OCI-LY1 (cell line): ENCODE results near the gene NLRP3.

ENCODE experiments used
- H2AFZ ChIP-seq: fragments of 200-600 bp; sonication (generic), shearing (Covaris generic); 2 replicates; pipeline ENCODE4 v1.6.0; 2014; ENCODE audit warnings: antibody characterized with exemption, mild to moderate bottlenecking, low read length
- H3F3A ChIP-seq: fragments of 200-600 bp; sonication (generic), shearing (Covaris generic); 2 replicates; pipeline ENCODE4 v1.6.0; 2014; ENCODE audit warnings: mild to moderate bottlenecking, antibody characterized with exemption, low read length, moderate library complexity; ENCODE audit not compliant: insufficient read depth
- H3K27ac ChIP-seq: fragments of 200-600 bp; sonication (generic); 2 replicates; pipeline ENCODE4 v1.5.1; 2014; ENCODE audit warnings: low read length, mixed run types, mild to moderate bottlenecking, low read depth; ENCODE audit not compliant: poor library complexity, severe bottlenecking
- H3K27me3 ChIP-seq: fragments of 200-600 bp; sonication (generic); 2 replicates; pipeline ENCODE4 v1.6.0; 2014; ENCODE audit warnings: antibody characterized with exemption, mild to moderate bottlenecking, low read length, moderate library complexity; ENCODE audit not compliant: insufficient read depth
- H3K36me3 ChIP-seq: fragments of 200-600 bp; sonication (generic); 2 replicates; pipeline ENCODE4 v1.6.1; 2014; ENCODE audit warnings: mild to moderate bottlenecking, antibody characterized with exemption, low read length, moderate library complexity, mixed read lengths; ENCODE audit not compliant: insufficient read depth
- H3K4me1 ChIP-seq: fragments of 200-600 bp; sonication (generic); 2 replicates; pipeline ENCODE4 v1.5.1; 2014; ENCODE audit warnings: mild to moderate bottlenecking, low read length, moderate library complexity; ENCODE audit not compliant: insufficient read depth, severe bottlenecking
- H3K4me2 ChIP-seq: fragments of 200-600 bp; sonication (generic), shearing (Covaris generic); 2 replicates; pipeline ENCODE4 v1.6.1; 2014; ENCODE audit warnings: low read length
- H3K4me3 ChIP-seq: fragments of 200-600 bp; sonication (generic); 2 replicates; pipeline ENCODE4 v1.5.1; 2014; ENCODE audit warnings: low read length, low read depth, mild to moderate bottlenecking, mixed read lengths; ENCODE audit not compliant: poor library complexity, severe bottlenecking
- H3K79me2 ChIP-seq: fragments of 200-600 bp; shearing (Covaris generic); 2 replicates; pipeline ENCODE4 v1.6.1; 2016; ENCODE audit warnings: mixed run types, low read length, mixed read lengths; ENCODE audit not compliant: insufficient read depth
- H3K9ac ChIP-seq: fragments of 200-600 bp; sonication (generic), shearing (Covaris generic); 2 replicates; pipeline ENCODE4 v1.6.1; 2014; ENCODE audit warnings: mild to moderate bottlenecking, low read length, mixed read lengths
- H3K9me2 ChIP-seq: fragments of 200-600 bp; sonication (generic), shearing (Covaris generic); 2 replicates; pipeline ENCODE4 v1.6.1; 2014; ENCODE audit warnings: low read depth, mild to moderate bottlenecking, low read length, mixed read lengths
- H3K9me3 ChIP-seq: fragments of 200-600 bp; shearing (Covaris generic); 2 replicates; pipeline ENCODE4 v1.6.1; 2014; ENCODE audit warnings: low read length, mixed read lengths
- H4K20me1 ChIP-seq: fragments of 200-600 bp; sonication (generic), shearing (Covaris generic); 2 replicates; pipeline ENCODE4 v1.6.0; 2016; ENCODE audit warnings: mild to moderate bottlenecking, low read length; ENCODE audit not compliant: insufficient read depth
- CTCF ChIP-seq: fragments of 200-600 bp; sonication (generic), shearing (Covaris generic); IDR thresholded peaks from 2 replicates; pipeline ENCODE4 v1.5.1; 2017; ENCODE audit warnings: mild to moderate bottlenecking, antibody characterized with exemption, low read length, moderate library complexity, mixed read lengths
- EZH2 ChIP-seq: fragments of 200-600 bp; sonication (generic), shearing (Covaris generic); IDR thresholded peaks from 2 replicates; pipeline ENCODE4 v1.8.0; 2017; ENCODE audit warnings: borderline replicate concordance, mixed run types, mild to moderate bottlenecking, antibody characterized with exemption, low read length, moderate library complexity, mixed read lengths

The NLRP3 gene

GRCh38 chr1:247444571-247444970 lies 28.6 kb downstream of the NLRP3 start:
- TF ChIP-seq CTCF, result no peak
- no peak for TF ChIP-seq EZH2
- H3K9me3 ChIP-seq, result no peaks in the 10 kb centered on the region
- H3K4me2 ChIP-seq, result no peak overlapping the region
- no peaks in the 10 kb centered on the region for H3K36me3 ChIP-seq
- H3K4me1 ChIP-seq, result no peaks in the 10 kb centered on the region
- H3K9ac ChIP-seq, result no peak overlapping the region
- no peaks in the 10 kb centered on the region for H3K79me2 ChIP-seq
- no peaks in the 10 kb centered on the region for H3K27me3 ChIP-seq
- H4K20me1 ChIP-seq, result no peaks in the 10 kb centered on the region
- H2AFZ ChIP-seq, result no peak overlapping the region
- no peaks in the 10 kb centered on the region for H3F3A ChIP-seq
- no peaks in the 10 kb centered on the region for H3K9me2 ChIP-seq
- no peak overlapping the region for H3K27ac ChIP-seq
- H3K4me3 ChIP-seq, result no peak overlapping the region

GRCh38 chr1:247445526-247446356 lies 29.8 kb downstream of the NLRP3 start:
- Histone ChIP-seq H3K4me3 (no peak overlapping the region), H3K9me3 (no peaks in the 10 kb centered on the region), H3K9me2 (no peaks in the 10 kb centered on the region), H3K4me1 (no peaks in the 10 kb centered on the region), H3K27me3 (no peaks in the 10 kb centered on the region), H3K36me3 (no peaks in the 10 kb centered on the region), H3K9ac (no peak overlapping the region), H4K20me1 (no peaks in the 10 kb centered on the region), H3K27ac (no peak overlapping the region), H3K4me2 (no peak overlapping the region), H2AFZ (no peak overlapping the region), H3K79me2 (no peaks in the 10 kb centered on the region), H3F3A (no peaks in the 10 kb centered on the region)
- TF ChIP-seq CTCF (no peak), EZH2 (no peak)

GRCh38 chr1:247447162-247447909 lies 31.4 kb downstream of the NLRP3 start:
- Histone ChIP-seq H3K4me2 (no peak overlapping the region), H3K36me3 (no peaks in the 10 kb centered on the region), H4K20me1 (no peaks in the 10 kb centered on the region), H3K4me1 (no peaks in the 10 kb centered on the region), H3K9ac (no peak overlapping the region), H3F3A (no peaks in the 10 kb centered on the region), H3K4me3 (no peak overlapping the region), H3K9me3 (no peaks in the 10 kb centered on the region), H3K27me3 (no peaks in the 10 kb centered on the region), H3K27ac (no peak overlapping the region), H3K9me2 (no peaks in the 10 kb centered on the region), H2AFZ (no peak overlapping the region), H3K79me2 (no peaks in the 10 kb centered on the region)
- TF ChIP-seq CTCF (no peak), EZH2 (no peak)
